GM19328 (cell line): ENCODE measurements around the gene ZNF45.
"Not testable (repeated sequence)": the region's sequence is repeated elsewhere in the genome, so short reads cannot be mapped to it uniquely, and the experiment has no call there.

ENCODE experiments used
- ATAC-seq: cut with Tn5 transposase; IDR thresholded peaks from one replicate; pipeline ENCODE4 v1.9.1; 2021; ENCODE audit warnings: mild to moderate bottlenecking, moderate library complexity; ENCODE audit not compliant: unreplicated experiment

ZNF45 gene

DNA sequence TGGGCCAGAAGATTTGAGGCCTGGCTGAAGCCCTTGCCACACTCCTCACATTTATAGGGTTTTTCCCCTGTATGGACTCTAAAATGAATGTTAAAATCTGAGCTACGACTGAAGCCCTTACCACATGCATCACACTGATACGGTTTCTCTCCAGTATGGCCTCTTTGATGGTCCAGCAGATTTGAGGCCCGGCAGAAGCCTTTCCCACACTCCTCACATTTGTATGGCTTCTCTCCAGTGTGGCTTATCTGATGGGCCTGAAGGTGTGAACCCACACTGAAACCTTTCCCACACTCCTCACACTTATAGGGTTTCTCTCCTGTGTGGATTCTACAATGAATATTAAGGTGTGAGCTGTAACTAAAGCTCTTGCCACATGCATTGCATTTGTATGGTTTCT is 21.0 kb downstream of the ZNF45 start:
- ATAC-seq, result no peak

DNA sequence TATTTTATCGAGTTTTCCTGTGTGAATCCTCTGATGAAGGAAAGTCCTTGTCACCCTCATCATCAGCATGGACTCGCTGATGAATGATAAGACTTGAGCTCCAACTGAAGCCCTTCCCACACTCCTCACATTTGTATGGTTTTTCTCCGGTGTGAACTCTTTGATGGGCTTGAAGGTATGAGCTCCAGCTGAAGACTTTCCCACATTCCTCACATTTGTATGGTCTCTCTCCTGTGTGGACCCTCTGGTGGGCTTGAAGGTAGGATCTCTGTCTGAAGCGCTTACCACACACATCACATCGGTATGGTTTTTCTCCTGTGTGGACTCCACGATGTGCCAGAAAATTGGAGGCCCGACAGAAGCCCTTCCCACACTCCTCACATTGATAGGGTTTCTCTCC is 21.7 kb downstream of the ZNF45 start:
- ATAC-seq, result no peak

DNA sequence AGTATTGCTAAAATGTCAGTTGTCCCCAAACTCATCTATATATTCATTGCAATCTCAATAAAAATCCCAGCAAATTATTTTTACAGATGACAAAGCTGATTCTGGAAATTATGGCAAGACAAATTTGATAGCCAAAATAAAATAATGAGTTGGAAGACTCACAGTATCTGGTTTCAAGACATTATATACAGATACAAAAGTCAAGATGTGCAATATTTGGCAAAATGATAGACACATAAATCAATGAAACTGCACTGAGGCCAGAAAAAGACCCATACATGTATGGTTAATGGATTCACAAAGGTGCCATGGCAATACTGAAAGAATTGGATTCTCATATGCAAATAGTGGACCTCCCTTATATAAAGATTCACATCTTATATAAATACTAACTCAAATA is 24.2 kb downstream of the ZNF45 start:
- no peak for ATAC-seq

DNA sequence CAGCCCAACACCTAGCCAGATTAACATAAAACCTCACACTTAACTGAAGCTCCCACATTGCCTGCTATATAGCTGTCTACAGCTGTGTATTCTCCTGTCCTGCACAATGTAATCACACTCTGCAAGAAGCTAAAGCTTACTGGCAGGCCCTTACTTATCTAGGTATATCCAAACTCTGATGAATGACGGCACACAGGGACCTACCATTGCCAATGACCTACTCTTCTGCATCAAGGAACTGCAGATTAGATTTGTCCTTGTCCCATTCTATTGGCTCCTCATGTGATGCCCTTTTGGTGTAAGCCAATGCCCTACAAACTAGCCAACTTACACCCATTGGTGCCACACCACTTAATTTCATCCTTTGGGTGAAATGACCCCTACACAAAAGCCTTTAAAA is 26.4 kb downstream of the ZNF45 start:
- no peak for ATAC-seq

DNA sequence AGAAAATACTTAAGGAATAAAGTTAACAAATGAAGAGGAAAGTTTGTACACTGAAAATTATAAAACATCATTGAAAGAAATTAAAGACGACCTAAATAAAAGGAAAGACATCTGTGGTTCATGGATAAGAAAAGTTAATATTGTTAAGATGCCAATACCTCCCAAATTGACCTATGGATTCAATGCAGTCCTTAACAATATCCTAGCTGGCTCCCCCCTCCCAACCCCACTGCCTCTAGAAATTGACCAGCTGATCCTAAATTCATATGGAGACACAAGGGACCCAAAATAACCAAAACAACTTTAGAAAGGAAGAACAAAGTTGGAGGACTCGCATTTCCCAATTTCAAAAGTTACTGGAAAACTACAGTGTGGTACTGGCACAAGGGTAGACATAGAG is 28.3 kb downstream of the ZNF45 start:
- ATAC-seq, result no peak

DNA sequence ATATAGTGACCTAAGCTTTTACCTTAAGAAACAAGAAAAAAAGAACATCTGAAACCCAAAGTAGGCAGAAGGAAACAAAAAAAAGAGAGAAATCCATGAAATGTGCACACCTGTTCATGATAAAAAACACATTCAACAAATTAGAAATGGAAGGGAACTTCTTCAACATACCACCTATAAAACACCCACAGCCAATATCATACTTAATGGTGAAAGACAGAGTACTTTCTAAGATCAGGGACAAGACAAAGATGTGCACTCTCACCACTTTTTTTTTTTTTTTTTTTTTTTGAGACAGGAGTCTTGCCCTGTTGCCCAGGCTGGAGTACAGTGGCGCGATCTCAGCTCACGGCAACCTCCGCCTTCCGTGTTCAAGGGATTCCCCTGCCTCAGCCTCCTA is 29.2 kb downstream of the ZNF45 start:
- no peak for ATAC-seq

DNA sequence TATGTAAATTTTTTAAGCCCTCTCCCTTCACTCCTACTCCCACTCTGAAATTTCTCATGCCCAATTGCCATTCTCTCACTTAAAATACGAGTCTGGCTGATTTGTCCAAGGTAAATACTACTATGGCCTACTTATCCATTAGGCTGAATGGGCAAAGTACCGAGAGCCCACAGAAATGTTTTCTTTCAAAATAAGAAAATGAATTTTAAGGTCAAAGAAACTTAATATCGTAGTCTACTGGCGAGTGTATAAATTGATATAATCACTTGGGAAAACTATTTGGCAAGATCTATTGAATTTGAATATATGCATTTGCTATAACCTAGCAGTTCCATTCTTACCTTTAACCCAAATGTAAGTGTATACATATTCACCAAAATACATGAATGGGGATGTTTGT is 32.7 kb downstream of the ZNF45 start:
- no peak for ATAC-seq

DNA sequence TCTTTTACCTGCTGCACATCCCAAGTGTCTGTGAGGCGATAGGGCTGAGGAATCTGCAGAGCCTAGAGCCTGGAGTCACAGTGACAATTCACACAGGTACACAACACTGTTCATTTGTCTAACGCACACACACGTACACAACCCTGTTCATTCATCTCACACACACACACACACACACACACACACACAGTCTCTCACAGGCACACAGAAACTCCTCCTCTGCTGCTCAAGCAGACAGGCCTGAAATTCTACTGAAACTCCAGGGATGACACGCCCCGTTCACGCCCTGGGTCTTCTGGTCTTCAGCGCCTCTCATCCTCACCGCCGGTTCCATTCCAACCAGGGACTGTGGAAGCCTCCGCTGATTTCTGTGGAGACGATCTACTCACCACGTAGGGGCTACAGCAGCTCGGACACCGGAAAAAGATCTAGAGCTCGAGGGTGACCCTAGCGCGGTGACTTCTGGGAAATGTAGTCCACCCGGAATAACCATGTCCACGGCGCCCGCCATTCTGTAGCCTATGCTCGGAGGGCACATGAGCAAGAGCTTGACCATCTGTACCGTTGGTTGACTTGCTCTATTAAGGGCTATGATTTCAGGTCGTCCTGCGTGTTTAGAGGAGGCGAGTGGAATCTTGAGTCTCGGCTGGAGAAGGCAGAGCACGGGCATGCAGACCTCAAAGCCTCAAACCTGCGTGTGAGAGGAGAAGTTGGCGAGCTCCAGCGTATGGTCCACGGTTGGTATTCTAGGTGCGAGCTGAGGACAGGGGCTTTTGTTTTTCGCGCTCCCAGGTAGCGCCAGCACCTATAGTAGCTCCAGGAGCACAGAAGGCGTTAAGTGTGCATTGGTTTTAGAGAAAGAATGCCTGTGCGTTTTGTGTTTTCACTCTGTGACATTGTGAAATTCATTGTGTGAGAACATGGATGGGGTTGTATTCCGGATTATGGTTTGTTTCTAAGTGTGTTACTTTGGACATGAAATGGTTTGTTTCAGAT is 33.4 kb downstream of the ZNF45 start:
- ATAC-seq, result no peak

DNA sequence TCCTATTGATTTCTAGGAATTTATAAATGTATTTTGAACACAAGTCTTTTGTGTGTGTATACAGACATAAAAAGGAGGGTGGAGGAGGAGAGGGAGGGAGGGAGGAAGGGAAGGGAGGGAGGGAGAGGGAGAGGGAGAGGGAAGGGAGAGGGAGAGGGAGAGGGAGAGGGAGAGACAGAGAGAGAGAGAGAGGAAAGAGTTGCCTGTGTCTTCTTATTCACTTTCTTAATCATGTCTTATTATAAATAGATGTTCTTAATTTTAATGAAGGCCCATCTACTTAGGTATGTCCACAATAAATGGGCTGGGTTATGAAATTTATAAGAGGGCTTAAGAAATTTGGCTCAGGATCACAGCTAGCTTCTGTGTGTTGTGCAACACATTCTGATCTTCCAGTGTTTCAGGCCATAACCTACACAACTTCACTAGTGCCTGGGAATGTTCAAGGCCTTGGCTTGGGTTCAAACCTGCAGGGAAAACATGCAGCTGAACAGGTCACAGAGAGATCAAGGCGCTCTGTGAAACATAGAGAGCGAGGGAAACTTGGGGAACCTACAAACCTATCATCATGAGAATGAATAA is 39.3 kb downstream of the ZNF45 start:
- ATAC-seq, result no peak

DNA sequence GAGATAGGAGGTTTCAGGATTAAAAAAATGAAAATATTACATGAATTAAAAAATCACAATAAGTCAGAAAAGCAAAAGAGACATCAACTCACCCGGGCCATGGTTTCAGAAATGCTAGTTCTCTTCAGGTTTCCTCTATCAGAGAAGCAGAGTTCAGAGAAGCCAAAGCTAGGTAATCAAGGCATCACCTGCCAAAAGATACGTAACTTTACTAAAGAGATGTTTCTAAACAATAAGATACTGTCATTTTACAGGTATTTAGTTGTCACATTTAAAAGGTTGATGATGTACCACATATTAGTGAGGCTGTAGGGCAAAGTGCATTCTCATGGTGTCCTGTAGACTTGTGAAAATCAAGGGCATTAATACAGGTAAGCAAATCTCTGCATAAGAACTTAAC is 51.2 kb downstream of the ZNF45 start, which contains the start of gene ZNF404:
Gene ZNF404, minus strand, starts transcription at position 101 of the 400 bp plus-strand sequence.
- ATAC-seq, result no peak

DNA sequence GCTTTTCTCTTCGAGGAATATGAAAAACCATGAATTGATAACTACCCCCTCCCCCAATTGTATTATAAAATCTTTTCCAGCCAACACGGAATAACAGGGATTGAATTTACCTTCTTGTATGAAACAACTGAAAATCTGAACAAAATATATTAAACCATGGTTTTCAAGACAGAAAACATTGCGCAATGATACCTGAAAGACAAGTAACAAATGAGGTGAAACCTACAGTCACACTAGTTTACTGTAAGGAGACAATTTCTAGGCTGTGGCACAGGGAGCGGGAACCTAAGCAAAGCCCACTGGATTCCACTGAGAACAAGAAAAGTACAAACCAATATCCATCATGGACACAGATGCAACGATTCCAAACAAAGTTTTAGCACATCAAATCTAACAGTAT is 54.6 kb downstream of the ZNF45 start:
- ATAC-seq, result no peak

DNA sequence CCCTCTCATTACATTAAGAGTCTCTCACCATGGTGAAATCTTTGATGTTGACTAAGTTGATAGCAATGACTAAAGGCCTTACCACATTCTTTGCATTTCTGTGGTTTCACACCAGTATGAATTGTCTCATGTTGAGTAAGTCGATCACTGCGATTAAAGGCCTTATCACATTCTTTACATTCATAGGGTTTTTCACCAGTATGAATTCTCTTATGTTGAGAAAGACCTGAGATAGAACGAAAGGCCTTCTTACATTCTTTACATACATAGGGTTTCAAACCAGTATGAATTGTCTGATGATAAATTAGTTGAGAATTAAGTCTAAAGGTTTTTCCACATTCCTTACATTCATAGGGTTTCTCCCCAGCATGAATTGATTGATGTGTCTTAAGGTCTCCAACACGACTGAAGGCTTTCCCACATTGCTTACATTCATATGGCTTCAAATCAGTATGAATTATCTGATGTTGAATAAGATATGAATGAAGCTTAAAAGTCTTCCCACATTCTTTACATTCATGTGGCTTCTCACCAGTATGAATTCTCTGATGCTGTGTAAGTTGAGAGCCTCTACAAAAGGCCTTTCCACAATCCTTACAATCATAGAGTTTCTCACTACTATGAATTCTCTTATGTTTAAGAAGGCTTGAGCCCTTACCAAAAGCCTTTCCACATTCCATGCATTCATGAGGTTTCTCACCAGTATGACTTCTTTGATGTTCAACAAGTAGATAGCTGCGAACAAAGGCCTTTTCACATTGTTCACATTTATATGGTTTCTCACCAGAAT is 62.3 kb downstream of the ZNF45 start:
- no peak for ATAC-seq

DNA sequence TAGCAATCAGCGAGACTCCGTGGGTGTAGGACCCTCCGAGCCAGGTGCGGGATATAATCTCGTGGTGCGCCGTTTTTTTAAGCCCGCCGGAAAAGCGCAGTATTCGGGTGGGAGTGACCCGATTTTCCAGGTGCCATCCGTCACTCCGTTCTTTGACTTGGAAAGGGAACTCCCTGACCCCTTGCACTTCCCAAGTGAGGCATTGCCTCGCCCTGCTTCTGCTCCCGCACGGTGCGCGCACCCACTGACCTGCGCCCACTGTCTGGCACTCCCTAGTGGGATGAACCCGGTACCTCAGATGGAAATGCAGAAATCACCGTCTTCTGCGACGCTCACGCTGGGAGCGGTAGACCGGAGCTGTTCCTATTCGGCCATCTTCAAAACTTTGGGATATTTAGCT is 68.2 kb downstream of the ZNF45 start:
- not testable (repeated sequence) for ATAC-seq
